ENCODE results near the gene MEMO1.

DNA sequence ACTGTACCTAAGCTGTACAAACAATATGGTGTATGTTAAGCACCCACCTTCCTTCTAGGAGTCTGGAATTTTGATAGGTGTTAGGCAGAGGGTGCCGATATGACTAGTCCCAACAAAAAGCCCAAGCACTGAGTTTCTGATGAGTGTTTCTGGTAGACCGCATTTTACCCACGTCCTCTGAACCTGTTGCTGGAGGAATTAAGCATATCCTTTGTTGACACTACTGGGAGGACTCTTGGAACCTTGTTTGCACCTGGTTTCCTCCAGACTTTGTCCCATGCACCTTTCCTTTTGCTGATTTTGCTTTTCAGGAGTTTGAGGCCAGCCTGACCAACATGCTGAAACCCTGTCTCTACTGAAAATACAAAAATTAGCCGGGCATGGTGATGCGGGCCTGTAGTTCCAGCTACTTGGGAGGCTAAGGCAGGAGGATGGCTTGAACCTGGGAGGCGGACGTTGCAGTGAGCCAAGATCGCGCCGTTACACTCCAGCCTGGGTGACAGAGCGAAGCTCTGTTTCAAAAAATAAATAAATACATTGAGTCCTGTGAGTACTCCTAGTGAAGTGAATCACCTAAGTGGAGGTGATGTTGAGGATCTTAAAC is 41.1 kb upstream of the MEMO1 start:
- TF ChIP-seq EP300 (IDR thresholded peaks at IDR 0.05) (no peak), POLR2A (IDR thresholded peaks at IDR 0.05) (no peak)
- TF ChIP-seq, protein P1, sequence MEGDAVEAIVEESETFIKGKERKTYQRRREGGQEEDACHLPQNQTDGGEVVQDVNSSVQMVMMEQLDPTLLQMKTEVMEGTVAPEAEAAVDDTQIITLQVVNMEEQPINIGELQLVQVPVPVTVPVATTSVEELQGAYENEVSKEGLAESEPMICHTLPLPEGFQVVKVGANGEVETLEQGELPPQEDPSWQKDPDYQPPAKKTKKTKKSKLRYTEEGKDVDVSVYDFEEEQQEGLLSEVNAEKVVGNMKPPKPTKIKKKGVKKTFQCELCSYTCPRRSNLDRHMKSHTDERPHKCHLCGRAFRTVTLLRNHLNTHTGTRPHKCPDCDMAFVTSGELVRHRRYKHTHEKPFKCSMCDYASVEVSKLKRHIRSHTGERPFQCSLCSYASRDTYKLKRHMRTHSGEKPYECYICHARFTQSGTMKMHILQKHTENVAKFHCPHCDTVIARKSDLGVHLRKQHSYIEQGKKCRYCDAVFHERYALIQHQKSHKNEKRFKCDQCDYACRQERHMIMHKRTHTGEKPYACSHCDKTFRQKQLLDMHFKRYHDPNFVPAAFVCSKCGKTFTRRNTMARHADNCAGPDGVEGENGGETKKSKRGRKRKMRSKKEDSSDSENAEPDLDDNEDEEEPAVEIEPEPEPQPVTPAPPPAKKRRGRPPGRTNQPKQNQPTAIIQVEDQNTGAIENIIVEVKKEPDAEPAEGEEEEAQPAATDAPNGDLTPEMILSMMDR (IDR thresholded peaks at IDR 0.05): no peak
